NT2/D1 (cell line): Measurements from ENCODE around the gene HBQ1.
A peak's percentile ranks its signal among the peaks of the same experiment; 100 is the strongest.
"Not testable (repeated sequence)": the region's sequence is repeated elsewhere in the genome, so short reads cannot be mapped to it uniquely, and the experiment has no call there.

Experiments used
- DNase-seq: peaks from one replicate; pipeline ENCODE4 v3.0.0-alpha.2; 2011; ENCODE audit warnings: low read depth, low spot score
- H3K27me3 ChIP-seq: 2 replicates; pipeline ENCODE4 v1.6.0; 2011; ENCODE audit warnings: mild to moderate bottlenecking; ENCODE audit not compliant: insufficient read length, insufficient read depth
- H3K36me3 ChIP-seq: 2 replicates; pipeline ENCODE4 v1.6.1; 2011; ENCODE audit warnings: mild to moderate bottlenecking, low read length, mixed read lengths; ENCODE audit not compliant: insufficient read depth, insufficient read length
- H3K4me1 ChIP-seq: 2 replicates; pipeline ENCODE4 v1.5.1; 2011; ENCODE audit not compliant: insufficient read depth, insufficient read length
- H3K4me3 ChIP-seq: 2 replicates; pipeline ENCODE4 v1.5.1; 2011; ENCODE audit warnings: low read depth; ENCODE audit not compliant: insufficient read length
- H3K9ac ChIP-seq: 2 replicates; pipeline ENCODE4 v1.6.0; 2011; ENCODE audit warnings: low read depth; ENCODE audit not compliant: insufficient read length
- H3K9me3 ChIP-seq: 2 replicates; pipeline ENCODE4 v1.5.1; 2011; ENCODE audit warnings: mild to moderate bottlenecking, low read length; ENCODE audit not compliant: insufficient read depth
- SUZ12 ChIP-seq: IDR thresholded peaks from 2 replicates; pipeline ENCODE4 v1.6.1; 2011; ENCODE audit not compliant: insufficient read length, insufficient read depth; ENCODE audit errors: extremely low read depth
- YY1 ChIP-seq: IDR thresholded peaks from 2 replicates; pipeline ENCODE4 v1.6.1; 2011; ENCODE audit not compliant: insufficient read length, insufficient read depth
- ZNF274 ChIP-seq: IDR thresholded peaks from 2 replicates; pipeline ENCODE4 v1.6.1; 2011; ENCODE audit warnings: mild to moderate bottlenecking, low read depth, low read length

The HBQ1 gene

DNA sequence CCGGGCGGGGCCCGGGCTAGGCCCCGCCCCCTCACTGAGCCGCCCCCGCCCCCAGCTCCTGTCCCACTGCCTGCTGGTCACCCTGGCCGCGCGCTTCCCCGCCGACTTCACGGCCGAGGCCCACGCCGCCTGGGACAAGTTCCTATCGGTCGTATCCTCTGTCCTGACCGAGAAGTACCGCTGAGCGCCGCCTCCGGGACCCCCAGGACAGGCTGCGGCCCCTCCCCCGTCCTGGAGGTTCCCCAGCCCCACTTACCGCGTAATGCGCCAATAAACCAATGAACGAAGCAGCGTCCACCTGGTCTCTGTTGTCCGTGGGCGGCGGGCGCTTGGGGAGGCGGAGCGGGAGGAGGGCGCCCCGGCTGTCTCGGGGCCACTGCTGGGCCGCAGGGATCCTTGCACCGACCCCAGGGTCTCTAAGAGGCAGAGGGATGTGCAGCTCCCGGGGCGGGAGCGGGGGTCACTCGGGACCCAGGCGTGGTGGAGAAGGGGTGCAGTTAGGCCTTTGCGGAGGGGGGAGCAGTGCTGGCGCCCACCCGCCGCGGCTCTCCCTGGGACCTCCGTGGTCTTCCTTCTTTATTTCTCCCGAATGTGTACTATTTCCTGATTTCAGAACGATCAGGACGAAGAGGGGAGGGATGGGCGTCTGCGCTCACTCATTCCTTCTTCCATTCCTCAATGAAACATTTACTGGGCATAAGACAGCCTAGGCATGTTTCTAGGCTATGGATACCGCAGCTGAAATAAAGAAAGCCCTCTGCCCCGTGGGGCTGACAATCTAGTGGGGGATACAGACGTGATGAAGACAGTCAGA lies 25.8 kb upstream of the HBQ1 start:
- H3K4me3 ChIP-seq: peak overlapping the region; percentile 56
- no peaks in the 10 kb centered on the region for H3K36me3 ChIP-seq
- H3K9ac ChIP-seq: peak overlapping the region; percentile 70
- DNase-seq: no peak
- peaks cover 29% of the 10 kb centered on the region for H3K27me3 ChIP-seq
- no peaks in the 10 kb centered on the region for H3K9me3 ChIP-seq
- TF ChIP-seq SUZ12 (no peak), ZNF274 (no peak), YY1 (no peak)
- peaks cover 4% of the 10 kb centered on the region for H3K4me1 ChIP-seq

DNA sequence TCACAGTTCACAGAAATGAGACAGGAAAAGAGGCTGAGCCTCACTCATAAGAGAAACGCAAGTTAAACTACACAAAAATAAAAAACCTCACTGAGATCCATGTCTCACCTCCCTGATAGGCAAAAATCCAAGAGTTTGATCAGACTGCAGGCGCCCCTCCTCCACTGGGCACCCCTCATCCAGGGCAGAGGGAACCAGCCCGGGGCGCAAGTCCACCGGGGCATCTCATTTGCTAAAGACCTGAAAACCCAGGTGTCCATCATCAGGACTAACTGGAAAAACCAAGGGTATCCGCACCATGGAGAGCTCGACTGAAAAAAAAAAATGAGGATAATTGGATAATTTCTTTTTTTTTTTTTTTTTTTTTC lies 25.2 kb upstream of the HBQ1 start:
- Histone ChIP-seq H3K36me3 (no peaks in the 10 kb centered on the region), H3K27me3 (peaks cover 29% of the 10 kb centered on the region), H3K4me1 (peaks cover 4% of the 10 kb centered on the region), H3K4me3 (peak overlapping the region; percentile 56), H3K9me3 (no peaks in the 10 kb centered on the region), H3K9ac (peak overlapping the region; percentile 70)
- TF ChIP-seq ZNF274: no peak
- TF ChIP-seq SUZ12: no peak
- no peak for DNase-seq

DNA sequence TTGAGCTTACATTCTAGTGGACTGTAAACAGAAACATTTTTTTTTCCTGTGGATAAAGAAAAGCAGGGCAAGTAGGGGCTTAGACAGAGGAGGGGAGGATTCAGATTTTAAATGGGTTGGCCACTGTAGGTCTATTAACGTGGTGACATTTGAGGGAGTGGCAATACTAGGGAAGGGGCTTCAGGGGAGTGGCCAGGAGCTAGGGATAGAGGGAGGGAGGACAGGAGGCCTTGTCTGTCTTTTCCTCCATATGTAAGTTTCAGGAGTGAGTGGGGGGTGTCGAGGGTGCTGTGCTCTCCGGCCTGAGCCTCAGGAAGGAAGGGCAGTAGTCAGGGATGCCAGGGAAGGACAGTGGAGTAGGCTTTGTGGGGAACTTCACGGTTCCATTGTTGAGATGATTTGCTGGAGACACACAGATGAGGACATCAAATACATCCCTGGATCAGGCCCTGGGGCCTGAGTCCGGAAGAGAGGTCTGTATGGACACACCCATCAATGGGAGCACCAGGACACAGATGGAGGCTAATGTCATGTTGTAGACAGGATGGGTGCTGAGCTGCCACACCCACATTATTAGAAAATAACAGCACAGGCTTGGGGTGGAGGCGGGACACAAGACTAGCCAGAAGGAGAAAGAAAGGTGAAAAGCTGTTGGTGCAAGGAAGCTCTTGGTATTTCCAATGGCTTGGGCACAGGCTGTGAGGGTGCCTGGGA lies 21.0 kb upstream of the HBQ1 start:
- Histone ChIP-seq H3K9me3 (no peaks in the 10 kb centered on the region), H3K4me1 (peaks cover 6% of the 10 kb centered on the region), H3K36me3 (no peaks in the 10 kb centered on the region), H3K9ac (peak overlapping the region; percentile 21), H3K4me3 (no peak overlapping the region), H3K27me3 (peaks cover 41% of the 10 kb centered on the region)
- no peak for DNase-seq
- TF ChIP-seq ZNF274 (no peak), YY1 (no peak), SUZ12 (no peak)

DNA sequence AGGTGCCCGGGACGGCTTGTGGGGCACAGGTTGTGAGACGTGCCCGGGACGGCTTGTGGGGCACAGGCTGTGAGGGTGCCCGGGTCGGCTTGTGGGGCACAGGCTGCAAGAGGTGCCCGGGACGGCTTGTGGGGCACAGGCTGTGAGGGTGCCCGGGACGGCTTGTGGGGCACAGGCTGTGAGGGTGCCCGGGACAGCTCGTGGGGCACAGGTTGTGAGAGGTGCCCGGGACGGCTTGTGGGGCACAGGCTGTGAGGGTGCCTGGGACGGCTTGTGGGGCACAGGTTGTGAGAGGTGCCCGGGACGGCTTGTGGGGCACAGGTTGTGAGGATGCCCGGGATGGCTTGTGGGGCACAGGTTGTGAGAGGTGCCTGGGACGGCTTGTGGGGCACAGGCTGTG lies 20.0 kb upstream of the HBQ1 start:
- H3K4me1 ChIP-seq, H3K36me3 ChIP-seq, DNase-seq, H3K9ac ChIP-seq, H3K4me3 ChIP-seq, H3K9me3 ChIP-seq: not testable (repeated sequence)
- H3K27me3 ChIP-seq: peaks cover 35% of the 10 kb centered on the region

DNA sequence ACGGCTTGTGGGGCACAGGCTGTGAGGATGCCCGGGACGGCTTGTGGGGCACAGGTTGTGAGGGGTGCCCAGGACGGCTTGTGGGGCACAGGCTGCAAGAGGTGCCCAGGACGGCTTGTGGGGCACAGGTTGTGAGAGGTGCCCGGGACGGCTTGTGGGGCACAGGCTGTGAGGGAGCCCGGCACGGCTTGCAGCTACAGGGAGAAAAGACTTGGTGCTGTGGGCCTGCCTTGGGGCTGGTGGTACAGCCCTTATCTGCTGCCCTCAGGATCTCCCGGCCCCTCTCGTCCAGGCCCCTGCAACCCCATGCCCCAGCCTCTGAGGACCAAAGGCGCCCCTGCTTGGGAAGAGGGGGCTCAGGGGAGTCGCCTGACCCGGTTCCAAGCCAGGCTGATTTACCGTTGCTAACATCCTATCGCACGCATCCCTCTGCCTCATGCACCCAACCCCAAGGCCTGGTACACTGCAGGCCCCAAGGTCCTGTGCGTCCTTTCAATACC lies 19.5 kb upstream of the HBQ1 start:
- TF ChIP-seq YY1 (no peak), ZNF274 (no peak), SUZ12 (no peak)
- Histone ChIP-seq H3K4me1 (peaks cover 8% of the 10 kb centered on the region), H3K27me3 (peaks cover 36% of the 10 kb centered on the region), H3K4me3 (no peak overlapping the region), H3K36me3 (no peaks in the 10 kb centered on the region), H3K9ac (no peak overlapping the region), H3K9me3 (no peaks in the 10 kb centered on the region)
- no peak for DNase-seq

DNA sequence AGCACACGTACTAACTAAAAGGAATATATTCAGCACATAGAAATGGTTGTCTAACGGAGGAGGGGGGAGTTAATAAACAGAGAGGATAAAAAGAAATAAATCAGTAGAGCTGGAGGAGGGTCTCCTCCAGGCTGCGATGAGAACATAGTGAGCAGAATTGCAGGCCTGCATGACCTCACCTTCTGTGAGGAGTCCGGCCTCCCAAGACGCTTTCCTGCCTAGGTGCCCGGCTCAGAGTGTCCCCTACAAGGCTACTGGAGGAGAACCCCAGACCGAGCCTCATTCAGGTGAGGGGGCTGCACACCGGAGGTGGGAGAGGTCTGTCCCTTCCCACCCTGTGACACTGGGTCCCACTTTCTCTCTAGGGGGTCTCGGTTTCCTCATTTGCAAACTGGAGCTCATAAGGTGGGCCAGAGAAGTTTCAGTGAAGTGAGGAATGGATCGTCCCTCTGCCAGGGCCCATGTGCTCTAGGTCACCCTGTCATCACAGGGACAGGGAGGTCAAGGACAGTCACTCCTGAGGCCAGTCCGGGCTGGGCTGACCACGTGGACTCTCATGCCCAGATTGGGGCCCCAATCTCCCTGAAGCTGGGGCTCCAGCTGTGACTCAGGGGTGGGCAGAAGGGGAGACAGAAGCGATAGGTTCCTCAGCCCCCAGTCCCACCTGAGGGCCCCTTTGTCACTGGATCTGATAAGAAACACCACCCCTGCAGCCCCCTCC lies 17.8 kb upstream of the HBQ1 start:
- no peak for DNase-seq
- TF ChIP-seq SUZ12 (no peak), YY1 (no peak), ZNF274 (no peak)
- Histone ChIP-seq H3K9me3 (no peaks in the 10 kb centered on the region), H3K4me1 (peaks cover 19% of the 10 kb centered on the region), H3K9ac (no peak overlapping the region), H3K27me3 (peaks cover 39% of the 10 kb centered on the region), H3K36me3 (no peaks in the 10 kb centered on the region), H3K4me3 (no peak overlapping the region)

DNA sequence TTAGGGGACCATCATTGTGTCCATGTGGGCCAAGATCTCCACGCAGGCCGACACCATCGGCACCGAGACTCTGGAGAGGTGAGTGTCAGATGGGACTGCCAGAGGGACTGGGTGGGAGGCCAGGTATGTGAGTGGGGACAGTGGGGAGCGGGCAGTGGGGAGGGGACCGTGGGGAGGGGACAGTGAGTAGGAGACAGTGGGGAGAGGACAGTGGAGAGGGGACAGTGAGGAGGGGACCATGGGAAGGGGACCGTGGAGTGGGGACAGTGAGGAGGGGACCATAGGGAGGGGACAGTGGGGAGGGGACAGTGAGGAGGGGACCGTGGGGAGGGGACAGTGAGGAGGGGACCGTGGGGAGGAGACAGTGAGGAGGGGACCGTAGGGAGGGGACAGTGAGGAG lies 17.1 kb upstream of the HBQ1 start:
- not testable (repeated sequence) for DNase-seq, H3K9me3 ChIP-seq, H3K36me3 ChIP-seq, H3K4me3 ChIP-seq, H3K9ac ChIP-seq
- peaks cover 47% of the 10 kb centered on the region for H3K27me3 ChIP-seq
- H3K4me1 ChIP-seq: peaks cover 19% of the 10 kb centered on the region

DNA sequence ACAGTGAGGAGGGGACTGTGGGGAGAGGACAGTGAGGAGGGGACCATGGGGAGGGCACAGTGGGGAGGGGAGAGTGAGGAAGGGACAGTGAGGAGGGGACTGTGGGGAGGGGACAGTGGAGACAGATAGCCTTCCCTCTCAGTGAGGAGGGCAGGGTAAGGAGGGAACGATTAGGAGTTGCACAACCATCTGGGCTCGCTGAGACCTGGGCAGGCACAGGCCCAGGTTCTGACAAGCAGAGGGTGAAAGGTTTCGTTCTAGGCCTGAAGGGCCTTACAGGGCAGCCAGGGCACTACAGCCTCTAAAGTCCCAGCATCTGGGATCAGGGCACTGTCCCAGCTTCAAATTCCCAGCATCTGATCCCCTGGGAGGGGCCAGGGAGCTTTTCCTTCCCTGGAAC lies 16.6 kb upstream of the HBQ1 start:
- H3K4me1 ChIP-seq: peaks cover 19% of the 10 kb centered on the region
- H3K9me3 ChIP-seq, H3K9ac ChIP-seq, DNase-seq, H3K4me3 ChIP-seq, H3K36me3 ChIP-seq: not testable (repeated sequence)
- H3K27me3 ChIP-seq: peaks cover 52% of the 10 kb centered on the region

DNA sequence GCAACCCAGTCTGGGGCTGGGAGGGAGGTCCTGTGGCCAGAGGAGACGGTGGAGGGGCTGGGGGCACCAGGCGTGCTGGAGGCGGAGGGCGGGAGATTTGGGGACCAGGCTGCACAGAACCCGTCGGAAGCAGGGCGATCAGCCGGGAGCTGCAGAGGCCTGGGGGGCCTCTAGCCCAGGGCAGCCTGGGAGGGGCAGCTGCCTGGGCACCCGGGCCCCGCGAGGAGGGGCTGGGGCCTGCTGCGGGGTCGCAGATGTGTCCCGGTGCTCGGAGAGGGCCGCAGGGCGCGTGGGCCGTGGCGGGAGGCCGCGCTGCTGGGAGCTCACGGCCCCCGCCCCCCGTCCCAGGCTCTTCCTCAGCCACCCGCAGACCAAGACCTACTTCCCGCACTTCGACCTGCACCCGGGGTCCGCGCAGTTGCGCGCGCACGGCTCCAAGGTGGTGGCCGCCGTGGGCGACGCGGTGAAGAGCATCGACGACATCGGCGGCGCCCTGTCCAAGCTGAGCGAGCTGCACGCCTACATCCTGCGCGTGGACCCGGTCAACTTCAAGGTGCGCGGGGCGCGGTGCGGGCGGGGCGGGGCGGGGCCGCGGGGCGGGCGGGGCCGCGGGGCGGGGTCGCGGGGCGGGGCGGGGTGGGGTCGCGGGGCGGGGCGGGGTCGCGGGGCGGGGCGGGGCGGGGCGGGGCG lies 16.0 kb upstream of the HBQ1 start:
- not testable (repeated sequence) for H3K9me3 ChIP-seq, H3K36me3 ChIP-seq, DNase-seq, H3K9ac ChIP-seq, H3K4me3 ChIP-seq
- peaks cover 18% of the 10 kb centered on the region for H3K4me1 ChIP-seq
- H3K27me3 ChIP-seq: peaks cover 58% of the 10 kb centered on the region
